ENCODE data around the gene WDR87. TPM values are rescaled to one million over a fixed set of nuclear protein-coding genes. Genes with fewer than 3 reads are reported as not detected.

Gene WDR87
- total RNA-seq = not detected

GRCh38 chr19:37905946-37906868 is at the start of gene WDR87:
Gene WDR87 (minus strand): TSS chr19:37906594. CDS start chr19:37898239, 8,355 bp downstream.
- H3K36me3 ChIP-seq (replicated peaks in 1 of 2; ENCODE audit: insufficient read depth in 1 of 2, low read depth in 2 of 2) = no peaks in the 10 kb centered on the region
- 7 to 10% methylated on average over 27 to 62 of the region's 63 CpGs for WGBS, 2 donors
- ATAC-seq = peak; percentile 31

DNA sequence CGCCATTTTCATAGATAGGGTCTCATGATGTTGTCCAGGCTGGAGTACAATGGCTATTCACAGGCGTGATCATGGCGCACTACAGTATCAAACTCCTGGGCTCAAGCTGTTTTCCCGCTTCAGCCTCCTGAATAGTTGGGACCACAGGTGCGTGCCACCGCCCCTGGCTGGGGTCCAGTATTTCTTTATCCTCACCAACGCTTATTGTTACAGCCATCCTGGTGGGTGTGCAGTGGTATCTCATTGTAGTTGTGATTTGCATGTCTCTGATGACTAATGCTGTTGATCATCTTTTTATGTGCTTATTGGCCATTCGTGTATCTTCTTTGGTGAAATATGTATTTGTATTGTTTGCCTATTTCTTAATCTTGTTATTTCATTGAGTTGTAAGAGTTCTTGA is 49.6 kb upstream of the WDR87 start:
- Histone ChIP-seq H3K4me3 (no peak overlapping the region), H3K27me3 (no peaks in the 10 kb centered on the region), H3K36me3 (replicated peaks in 1 of 2; ENCODE audit: insufficient read depth in 1 of 2, low read depth in 2 of 2) (no peaks in the 10 kb centered on the region), H3K4me1 (no peaks in the 10 kb centered on the region), H3K27ac (no peak overlapping the region), H3K9me3 (no peaks in the 10 kb centered on the region)
- intact Hi-C loops (cut with DNase I) = no loop called here
- 79 to 82% methylated on average over 8 of the region's 8 CpGs for WGBS, 2 donors
- TF ChIP-seq, protein P1, sequence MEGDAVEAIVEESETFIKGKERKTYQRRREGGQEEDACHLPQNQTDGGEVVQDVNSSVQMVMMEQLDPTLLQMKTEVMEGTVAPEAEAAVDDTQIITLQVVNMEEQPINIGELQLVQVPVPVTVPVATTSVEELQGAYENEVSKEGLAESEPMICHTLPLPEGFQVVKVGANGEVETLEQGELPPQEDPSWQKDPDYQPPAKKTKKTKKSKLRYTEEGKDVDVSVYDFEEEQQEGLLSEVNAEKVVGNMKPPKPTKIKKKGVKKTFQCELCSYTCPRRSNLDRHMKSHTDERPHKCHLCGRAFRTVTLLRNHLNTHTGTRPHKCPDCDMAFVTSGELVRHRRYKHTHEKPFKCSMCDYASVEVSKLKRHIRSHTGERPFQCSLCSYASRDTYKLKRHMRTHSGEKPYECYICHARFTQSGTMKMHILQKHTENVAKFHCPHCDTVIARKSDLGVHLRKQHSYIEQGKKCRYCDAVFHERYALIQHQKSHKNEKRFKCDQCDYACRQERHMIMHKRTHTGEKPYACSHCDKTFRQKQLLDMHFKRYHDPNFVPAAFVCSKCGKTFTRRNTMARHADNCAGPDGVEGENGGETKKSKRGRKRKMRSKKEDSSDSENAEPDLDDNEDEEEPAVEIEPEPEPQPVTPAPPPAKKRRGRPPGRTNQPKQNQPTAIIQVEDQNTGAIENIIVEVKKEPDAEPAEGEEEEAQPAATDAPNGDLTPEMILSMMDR (IDR thresholded peaks at IDR 0.05) = no peak
- no peak for TF ChIP-seq POLR2A (IDR thresholded peaks at IDR 0.05)
- DNase-seq (no peak), ATAC-seq (no peak)

More at GRCh38 chr19:37905946-37906868, at the start of gene WDR87:
- TF ChIP-seq, protein P1 (IDR thresholded peaks at IDR 0.05) = no peak
- TF ChIP-seq POLR2A (IDR thresholded peaks at IDR 0.05) = no peak
- no peaks in the 10 kb centered on the region for H3K27me3 ChIP-seq
- H3K4me1 ChIP-seq = peaks cover 23% of the 10 kb centered on the region
- peak within 1 kb of the TSS; percentile 85 to 97 for H3K4me3 ChIP-seq
- intact Hi-C loops (cut with DNase I) = loop anchor here (10.0 kb wide), 1 partner anchor 419 kb away; no protein-coding TSS in a partner anchor
- peak; percentile 45 to 64 (median 60) for DNase-seq
- no peaks in the 10 kb centered on the region for H3K9me3 ChIP-seq
- H3K27ac ChIP-seq = peak within 1 kb of the TSS; percentile 44 to 74 (median 62)

GRCh38 chr19:37954421-37954874 is 48.1 kb upstream of the WDR87 start:
- H3K27ac ChIP-seq = peak overlapping the region in 3 of 4 donors; percentile 15 to 60 (median 45)
- no peaks in the 10 kb centered on the region for H3K9me3 ChIP-seq

DNA sequence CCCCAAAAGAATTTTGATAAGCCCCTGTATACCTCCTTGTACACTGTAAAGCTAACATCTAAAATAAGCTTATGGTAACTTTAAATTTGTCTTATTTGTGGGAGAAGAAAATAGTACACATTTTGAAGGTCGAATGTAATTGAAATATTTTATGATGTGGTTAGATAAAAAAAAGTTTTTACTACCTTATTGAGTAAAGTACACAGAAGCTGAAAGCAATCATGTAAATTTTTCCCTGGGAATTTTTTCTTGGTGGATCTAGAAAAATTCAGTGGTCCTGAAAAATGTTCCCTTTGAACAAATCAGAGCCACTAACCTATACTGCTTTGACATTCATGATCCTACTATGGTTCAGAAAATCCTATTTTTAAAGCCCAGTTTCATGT is 47.5 kb upstream of the WDR87 start:
- intact Hi-C loops (cut with DNase I) = no loop called here
- H3K27ac ChIP-seq = peak overlapping the region in 3 of 4 donors; percentile 15 to 60 (median 45)

More at GRCh38 chr19:37954421-37954874, 48.1 kb upstream of the WDR87 start:
- no peaks in the 10 kb centered on the region for H3K27me3 ChIP-seq
- 70 to 87% methylated on average over 10 of the region's 10 CpGs for whole genome bisulfite sequencing, 2 donors
- intact Hi-C loops (cut with DNase I) = no loop called here
- DNase-seq (no peak), ATAC-seq (no peak)
- TF ChIP-seq, protein P1 (IDR thresholded peaks at IDR 0.05) = no peak
- H3K4me1 ChIP-seq = no peaks in the 10 kb centered on the region
- H3K4me3 ChIP-seq = no peak overlapping the region
- H3K36me3 ChIP-seq (replicated peaks in 1 of 2; ENCODE audit: insufficient read depth in 1 of 2, low read depth in 2 of 2) = no peaks in the 10 kb centered on the region

More for the DNA sequence above, 47.5 kb upstream of the WDR87 start:
- Histone ChIP-seq H3K27me3 (no peaks in the 10 kb centered on the region), H3K4me3 (no peak overlapping the region), H3K9me3 (no peaks in the 10 kb centered on the region), H3K4me1 (no peaks in the 10 kb centered on the region), H3K36me3 (replicated peaks in 1 of 2; ENCODE audit: insufficient read depth in 1 of 2, low read depth in 2 of 2) (no peaks in the 10 kb centered on the region)
- no peak for DNase-seq
- 11 to 13% methylated on average over 1 of the region's 1 CpG for WGBS, 2 donors
- no peak for ATAC-seq
- TF ChIP-seq, protein P1 (IDR thresholded peaks at IDR 0.05) = no peak
- no peak for TF ChIP-seq POLR2A (IDR thresholded peaks at IDR 0.05)
